HL-60/S4 (cell line): Measurements from ENCODE around the gene CREBZF.

Experiments used
- in situ Hi-C: fragments of 300-500 bp; cut with MboI; formaldehyde crosslinking; loops from 2 replicates; pipeline ENCODE4 v1.14.3; 2022; ENCODE audit warnings: low sequenced_read_pairs

The CREBZF gene, protein sequence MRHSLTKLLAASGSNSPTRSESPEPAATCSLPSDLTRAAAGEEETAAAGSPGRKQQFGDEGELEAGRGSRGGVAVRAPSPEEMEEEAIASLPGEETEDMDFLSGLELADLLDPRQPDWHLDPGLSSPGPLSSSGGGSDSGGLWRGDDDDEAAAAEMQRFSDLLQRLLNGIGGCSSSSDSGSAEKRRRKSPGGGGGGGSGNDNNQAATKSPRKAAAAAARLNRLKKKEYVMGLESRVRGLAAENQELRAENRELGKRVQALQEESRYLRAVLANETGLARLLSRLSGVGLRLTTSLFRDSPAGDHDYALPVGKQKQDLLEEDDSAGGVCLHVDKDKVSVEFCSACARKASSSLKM

GRCh38 chr11:85664615-85665481, at the start of gene CREBZF:
Gene CREBZF, minus strand, starts transcription at chr11:85665129. Its CDS starts 254 bp downstream, at chr11:85664875.
- in situ Hi-C loops = no loop called here

GRCh38 chr11:85712953-85713352, 48.0 kb upstream of the CREBZF start:
- in situ Hi-C loops = no loop called here

GRCh38 chr11:85710917-85711316, 46.0 kb upstream of the CREBZF start:
- in situ Hi-C loops = no loop called here

DNA sequence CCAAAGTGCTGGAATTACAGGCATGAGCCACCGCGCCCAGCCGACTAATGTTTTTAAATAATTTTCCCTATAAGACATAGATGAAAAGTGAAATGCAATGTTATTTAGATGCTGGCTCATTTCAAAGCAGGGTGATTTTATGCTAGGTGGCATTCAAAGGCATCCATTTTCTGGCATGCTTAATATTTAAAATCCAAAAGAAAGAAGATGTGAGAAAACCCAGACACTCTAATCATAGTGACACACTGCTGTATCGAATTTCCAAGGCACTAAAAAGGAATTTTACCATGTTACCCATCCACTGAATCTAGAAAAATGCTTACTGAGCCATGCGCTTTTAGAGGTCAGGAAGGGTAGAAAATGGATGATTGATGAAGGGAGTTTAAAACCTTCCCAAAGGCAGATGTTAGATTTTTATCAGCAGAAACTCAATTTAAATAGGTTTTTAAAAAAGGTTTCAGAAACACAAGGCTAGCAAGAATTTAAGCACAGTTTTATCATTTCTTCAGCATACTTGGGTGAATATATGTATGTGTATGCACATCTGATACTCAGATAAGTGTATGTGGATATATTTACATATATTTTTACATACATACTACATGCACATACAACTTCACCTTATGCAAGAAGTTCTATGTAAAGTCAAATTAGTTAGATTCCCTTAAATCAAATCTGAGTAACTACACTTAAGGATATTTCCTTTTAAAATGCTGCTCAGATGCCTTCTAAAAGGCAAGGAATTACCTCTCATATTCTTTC, 45.2 kb upstream of the CREBZF start:
- in situ Hi-C loops = no loop called here

- in situ Hi-C loops = no loop called here
These were observed 40.9 kb upstream of the CREBZF start for GRCh38 chr11:85705800-85706199.

DNA sequence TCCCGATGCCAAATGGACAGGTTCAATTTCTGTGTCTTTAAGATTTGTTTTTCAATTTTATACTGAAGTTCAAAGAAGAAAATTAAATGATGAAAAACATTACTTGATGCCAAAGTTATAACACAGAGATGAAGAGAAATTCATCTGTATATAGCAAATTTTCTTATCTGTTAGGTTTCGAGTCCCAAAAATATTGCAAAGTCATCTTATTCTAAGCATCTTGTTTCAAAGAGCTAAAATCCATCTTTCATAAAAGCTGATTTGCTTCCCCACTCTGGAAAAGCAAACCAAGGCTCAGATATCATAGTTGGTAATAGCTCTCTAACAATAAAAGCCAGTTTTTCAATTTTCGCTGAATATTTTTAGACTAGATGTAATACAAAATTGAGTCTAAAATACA, 40.0 kb upstream of the CREBZF start:
- in situ Hi-C loops = no loop called here

DNA sequence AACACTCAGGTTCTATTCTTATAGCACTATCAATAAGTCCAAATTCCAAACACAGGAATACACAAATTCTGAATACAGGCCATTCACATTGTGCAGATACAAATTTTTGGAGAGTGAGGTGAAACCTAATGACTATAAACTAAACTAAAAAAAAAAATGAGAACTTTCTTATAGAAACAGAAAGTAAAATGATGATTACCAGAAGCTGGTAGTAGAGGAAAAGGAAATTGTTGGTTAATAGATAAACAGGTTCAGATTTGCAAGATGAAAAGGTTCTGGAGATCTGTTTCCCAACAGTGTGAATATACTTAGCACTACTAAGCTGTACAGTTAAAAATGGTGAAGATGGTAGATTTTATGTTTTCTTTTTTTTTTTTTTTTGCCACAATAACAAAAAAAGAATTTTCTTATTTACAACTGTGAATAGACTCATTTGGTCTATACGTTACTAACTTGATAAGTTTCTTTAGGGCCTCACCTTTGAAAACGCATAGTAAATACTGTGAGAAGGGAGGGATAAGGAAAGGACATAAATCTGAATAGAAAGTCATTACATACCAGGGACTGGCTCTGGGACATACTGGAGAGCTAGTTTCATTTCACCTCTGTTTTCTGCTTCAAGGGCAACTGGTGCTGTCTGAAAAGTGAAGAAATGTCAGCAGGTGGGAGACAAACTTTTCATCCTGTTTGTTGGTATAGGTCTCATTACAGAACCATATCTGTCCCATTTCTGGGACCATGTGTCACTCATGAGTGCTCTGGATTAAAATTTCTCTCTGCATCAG, 35.2 kb upstream of the CREBZF start:
- in situ Hi-C loops = no loop called here

DNA sequence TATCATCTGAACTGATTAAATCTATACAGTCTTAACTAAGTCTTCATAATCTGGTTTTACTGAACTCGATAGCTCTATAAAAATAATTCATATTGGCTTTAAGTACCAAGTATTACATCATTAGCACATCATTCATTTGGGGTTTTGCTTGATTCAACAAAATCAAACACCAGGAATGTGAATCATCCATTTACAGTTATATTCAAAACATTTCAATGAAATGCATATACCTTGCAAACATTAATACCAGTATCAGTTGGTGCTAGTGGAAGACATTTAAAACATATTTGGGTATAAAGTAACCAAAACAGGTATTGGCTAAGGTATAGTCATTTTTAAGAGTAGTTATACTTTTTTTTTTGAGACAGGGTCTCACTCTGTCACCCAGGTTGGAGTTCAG, 33.3 kb upstream of the CREBZF start:
- in situ Hi-C loops = no loop called here

GRCh38 chr11:85697747-85698146, 32.8 kb upstream of the CREBZF start:
- in situ Hi-C loops = no loop called here

GRCh38 chr11:85695546-85695945, 30.6 kb upstream of the CREBZF start:
- in situ Hi-C loops = no loop called here

DNA sequence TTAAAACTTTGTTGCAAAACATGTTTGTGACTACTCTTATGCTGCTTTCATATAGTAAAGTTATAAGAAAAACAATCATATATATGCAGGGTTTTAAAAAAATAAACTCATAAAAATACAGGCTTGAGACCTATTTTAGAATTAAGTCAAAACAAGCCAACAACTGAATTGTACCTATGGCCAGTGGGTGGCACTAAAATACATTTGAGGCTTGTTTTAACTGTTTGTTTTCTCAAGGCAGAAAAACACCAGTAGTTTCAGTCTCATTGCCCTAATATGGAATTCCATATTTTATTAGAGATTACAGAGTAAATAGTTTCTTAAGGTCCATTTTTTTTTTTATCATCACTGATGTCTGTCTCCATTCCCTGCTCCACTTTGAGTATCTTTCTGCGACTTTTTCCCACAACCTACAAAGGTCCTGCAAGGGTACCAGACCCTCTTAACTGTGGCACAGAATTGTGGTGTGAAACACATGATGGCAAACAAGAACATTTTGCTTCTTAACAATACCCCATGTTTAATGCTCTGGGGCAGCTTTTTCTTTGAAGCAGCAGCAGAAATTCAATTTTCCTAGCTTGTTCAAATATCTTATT, 29.6 kb upstream of the CREBZF start:
- in situ Hi-C loops = no loop called here

DNA sequence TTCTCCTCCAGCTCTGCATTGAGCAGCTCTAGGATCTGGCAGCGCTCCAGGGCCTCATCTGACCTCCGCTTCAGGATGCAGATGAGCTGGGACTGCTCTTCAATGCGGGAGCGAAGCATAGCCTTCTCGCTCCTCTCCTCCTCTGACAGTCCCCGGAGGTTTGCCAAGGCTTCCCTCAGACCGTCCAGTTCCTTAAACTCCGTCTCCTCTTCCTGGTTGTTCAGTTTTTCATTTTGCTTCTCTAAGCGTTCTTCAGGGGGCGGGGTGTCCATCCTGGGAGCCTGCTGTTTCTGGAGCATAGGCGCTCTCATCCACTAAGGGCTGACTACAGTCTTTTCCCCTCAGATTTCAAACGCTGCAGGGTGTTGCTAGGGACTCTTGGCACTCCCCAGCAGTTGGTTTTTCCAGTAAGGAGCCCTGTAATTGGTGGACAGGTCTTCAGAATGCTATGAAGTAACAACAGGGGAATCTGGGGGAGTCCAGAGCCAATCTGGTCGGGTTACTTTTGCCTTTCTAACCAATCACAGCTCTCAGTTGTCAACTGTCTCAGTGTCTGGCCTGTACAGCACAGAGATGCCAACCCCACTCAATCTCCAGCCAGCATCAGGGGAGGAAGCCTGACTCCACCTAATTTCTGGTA, 21.0 kb upstream of the CREBZF start, which contains the start of gene CCDC89:
Gene CCDC89, minus strand, starts transcription at position 376 of the 640 bp plus-strand sequence. Its CDS starts 65 bp downstream, at position 311.
- in situ Hi-C loops = no loop called here

DNA sequence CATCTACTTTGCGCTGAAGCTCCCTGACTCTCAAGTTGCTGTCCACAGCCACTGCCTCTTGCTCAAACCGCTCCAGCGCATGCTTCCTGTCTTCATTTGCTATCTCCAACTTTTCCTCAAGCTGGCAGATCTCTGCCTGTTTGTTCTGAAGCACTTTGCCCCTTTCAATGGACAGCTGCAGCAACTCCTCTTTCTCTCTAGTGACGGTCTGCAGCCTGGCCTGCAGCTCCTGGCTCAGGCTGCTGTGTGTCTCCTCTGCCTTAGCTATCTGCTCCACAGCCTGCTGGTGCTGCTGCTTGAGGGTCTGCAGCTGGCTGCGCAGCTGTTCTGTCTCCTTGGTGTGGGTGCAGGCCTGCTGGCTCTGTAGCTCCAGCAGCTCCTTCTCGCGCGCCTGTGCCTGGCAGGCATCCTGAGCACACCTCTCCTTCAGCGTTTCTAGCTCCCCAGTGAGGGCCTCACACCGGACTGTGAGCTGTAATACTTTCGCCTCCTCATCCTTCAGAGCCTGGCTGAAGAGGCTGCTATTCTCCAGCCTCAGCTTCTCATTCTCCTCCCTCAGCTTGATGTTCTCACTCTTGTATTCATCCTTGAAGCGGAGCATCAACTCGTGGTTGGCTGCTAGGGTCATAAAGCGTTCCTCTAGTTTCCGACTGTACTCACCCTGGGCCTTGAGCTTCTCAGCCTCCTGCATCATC, 20.3 kb upstream of the CREBZF start:
- in situ Hi-C loops = no loop called here

- in situ Hi-C loops = no loop called here
These were observed 17.7 kb upstream of the CREBZF start for GRCh38 chr11:85682330-85683305.

- in situ Hi-C loops = no loop called here
These were observed 16.0 kb upstream of the CREBZF start for GRCh38 chr11:85680897-85681296.

DNA sequence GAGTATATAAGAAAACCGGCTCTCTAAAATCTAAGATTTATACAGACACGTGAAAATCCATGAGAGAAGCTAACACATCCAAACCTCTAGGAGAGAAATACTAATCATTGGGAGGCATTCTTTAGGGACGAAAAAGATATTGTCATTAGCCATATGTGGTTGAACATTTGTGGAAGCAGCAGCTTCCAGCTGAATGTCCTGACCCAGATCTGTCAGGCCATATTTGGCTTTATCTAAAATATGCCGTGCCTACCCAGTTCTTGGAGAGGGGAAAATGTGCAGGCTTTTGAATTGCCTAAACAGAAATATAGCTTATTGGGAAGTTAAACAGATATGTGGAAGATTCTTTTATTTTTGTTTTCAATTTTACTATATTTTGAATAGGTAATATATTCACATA, 14.6 kb upstream of the CREBZF start:
- in situ Hi-C loops = no loop called here

DNA sequence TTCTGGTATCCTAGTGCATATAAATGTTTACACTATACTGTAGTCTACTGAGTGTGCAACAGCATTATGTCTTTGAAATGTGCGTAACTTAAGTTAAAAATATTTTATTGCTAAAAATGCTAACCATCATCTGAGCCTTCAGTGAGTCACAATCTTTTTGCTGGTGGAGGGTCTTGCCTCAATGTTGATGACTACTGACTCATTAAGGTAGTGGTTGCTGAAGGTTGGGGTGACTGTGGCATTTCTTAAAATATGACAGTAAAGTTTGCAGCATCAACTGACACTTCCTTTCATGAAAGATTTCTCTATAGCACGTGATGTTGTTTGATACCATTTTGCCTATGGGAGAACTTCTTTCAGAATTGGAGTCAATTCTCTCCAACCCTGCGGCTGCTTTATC, 8.5 kb upstream of the CREBZF start:
- in situ Hi-C loops = no loop called here
